Endothelial cell of umbilical vein (primary cell): ENCODE measurements around the gene CTIF.

ENCODE experiments used
- CTCF ChIP-seq, 2 donors: IDR thresholded peaks; 1 replicate in 1 of 2; 2 replicates in 1 of 2; pipeline ENCODE4 v1.5.1; 2011; ENCODE audit warnings: low read length in 2 of 2, mild to moderate bottlenecking in 2 of 2, moderate library complexity in 2 of 2, control low read depth in 1 of 2, inconsistent platforms in 1 of 2, low read depth in 1 of 2; ENCODE audit not compliant: insufficient read depth in 1 of 2; ENCODE audit errors: extremely low read depth in 1 of 2
- EZH2 ChIP-seq: IDR thresholded peaks from 2 replicates; pipeline ENCODE4 v1.6.1; 2012; ENCODE audit warnings: borderline replicate concordance, low read depth, mild to moderate bottlenecking, moderate library complexity, low read length, inconsistent platforms; ENCODE audit not compliant: severe bottlenecking
- FOS ChIP-seq: IDR thresholded peaks from 2 replicates; pipeline ENCODE4 v1.6.1; 2011; ENCODE audit warnings: mild to moderate bottlenecking, low read length, moderate library complexity, borderline replicate concordance; ENCODE audit not compliant: insufficient read depth
- JUN ChIP-seq: IDR thresholded peaks from 2 replicates; pipeline ENCODE4 v1.6.1; 2011; ENCODE audit warnings: borderline replicate concordance, low read depth; ENCODE audit not compliant: insufficient read length, insufficient read depth
- MYC ChIP-seq: IDR thresholded peaks from one replicate; pipeline ENCODE4 v1.6.1; 2011; ENCODE audit warnings: mild to moderate bottlenecking, low read depth, low read length
- POLR2A ChIP-seq: IDR thresholded peaks from 2 replicates; pipeline ENCODE4 v1.6.1; 2012; ENCODE audit warnings: low read depth, mild to moderate bottlenecking, control low read depth, low read length
- POLR2AphosphoS5 ChIP-seq: IDR thresholded peaks from 2 replicates; pipeline ENCODE4 v1.6.1; 2012; ENCODE audit warnings: low read depth, mild to moderate bottlenecking, control low read depth, low read length, moderate library complexity; ENCODE audit not compliant: insufficient read depth
- TF ChIP-seq, protein P1 (sequence below): IDR thresholded peaks from 2 replicates; pipeline ENCODE4 v1.6.1; 2011; ENCODE audit not compliant: insufficient read depth, insufficient read length

- TF ChIP-seq CTCF (IDR thresholded peaks at IDR 0.05; ENCODE audit: extremely low read depth in 1 of 2, insufficient read depth in 1 of 2, low read depth in 1 of 2, low read length in 2 of 2) (no peak), EZH2 (no peak), JUN (no peak), POLR2A (no peak), FOS (no peak), POLR2AphosphoS5 (no peak), MYC (no peak)
- TF ChIP-seq, protein P1, sequence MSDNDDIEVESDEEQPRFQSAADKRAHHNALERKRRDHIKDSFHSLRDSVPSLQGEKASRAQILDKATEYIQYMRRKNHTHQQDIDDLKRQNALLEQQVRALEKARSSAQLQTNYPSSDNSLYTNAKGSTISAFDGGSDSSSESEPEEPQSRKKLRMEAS: no peak
Measured at GRCh38 chr18:48777744-48778116, 238.9 kb downstream of the CTIF start.
